Adrenal gland (tissue), 5 donors: ENCODE results near the gene TNC.

Source experiments
- POLR2A ChIP-seq, 2 donors: fragments of 450-650 bp; IDR thresholded peaks; one replicate each; pipeline ENCODE4 v1.6.1; 2017; ENCODE audit warnings: antibody characterized with exemption in 2 of 2, mild to moderate bottlenecking in 2 of 2, moderate library complexity in 1 of 2
- TF ChIP-seq, protein P1 (sequence below), 6 experiments: fragments of 450-650 bp in 4 of 6; fragments of 200-600 bp in 2 of 6; sonication (generic) in 1 of 6; IDR thresholded peaks; 1 replicate in 5 of 6; 2 replicates in 1 of 6; pipeline versions ENCODE4 v1.5.1 to v1.8.0; 2016 to 2021; ENCODE audit warnings: antibody characterized with exemption in 6 of 6, mild to moderate bottlenecking in 2 of 6, moderate library complexity in 1 of 6
- donor health status: DM: no; HTN: no; CAD: no.

DNA sequence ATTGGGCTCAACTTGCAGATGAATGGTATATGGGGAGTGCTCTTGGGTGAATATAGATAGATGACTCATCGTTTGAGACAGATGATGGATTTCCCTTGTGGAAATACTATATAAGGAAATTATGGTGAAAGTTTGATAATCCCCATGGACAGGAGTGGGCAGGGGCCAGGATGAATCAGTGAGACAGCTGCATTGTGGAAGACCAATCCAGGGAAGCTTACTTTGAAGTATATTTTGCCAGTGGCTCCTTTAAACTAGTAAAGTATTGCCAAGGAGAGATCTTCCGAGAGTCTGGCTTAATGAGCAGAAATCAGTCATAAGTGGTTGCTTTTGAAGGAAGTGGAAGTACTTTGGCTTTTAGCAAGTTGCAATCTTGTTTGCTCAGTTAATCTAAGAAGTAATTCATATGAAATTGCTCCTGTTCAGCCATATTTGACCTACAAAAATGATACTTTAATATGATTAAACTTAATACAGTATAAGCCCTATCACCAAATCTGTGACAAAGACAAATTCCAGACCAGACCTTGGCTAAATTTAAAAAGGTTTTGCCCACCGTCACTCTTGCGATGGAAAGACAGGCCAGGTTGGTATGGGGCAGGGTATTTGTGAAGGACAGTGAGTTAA lies 9.3 kb upstream of the TNC start:
- TF ChIP-seq, protein P1, sequence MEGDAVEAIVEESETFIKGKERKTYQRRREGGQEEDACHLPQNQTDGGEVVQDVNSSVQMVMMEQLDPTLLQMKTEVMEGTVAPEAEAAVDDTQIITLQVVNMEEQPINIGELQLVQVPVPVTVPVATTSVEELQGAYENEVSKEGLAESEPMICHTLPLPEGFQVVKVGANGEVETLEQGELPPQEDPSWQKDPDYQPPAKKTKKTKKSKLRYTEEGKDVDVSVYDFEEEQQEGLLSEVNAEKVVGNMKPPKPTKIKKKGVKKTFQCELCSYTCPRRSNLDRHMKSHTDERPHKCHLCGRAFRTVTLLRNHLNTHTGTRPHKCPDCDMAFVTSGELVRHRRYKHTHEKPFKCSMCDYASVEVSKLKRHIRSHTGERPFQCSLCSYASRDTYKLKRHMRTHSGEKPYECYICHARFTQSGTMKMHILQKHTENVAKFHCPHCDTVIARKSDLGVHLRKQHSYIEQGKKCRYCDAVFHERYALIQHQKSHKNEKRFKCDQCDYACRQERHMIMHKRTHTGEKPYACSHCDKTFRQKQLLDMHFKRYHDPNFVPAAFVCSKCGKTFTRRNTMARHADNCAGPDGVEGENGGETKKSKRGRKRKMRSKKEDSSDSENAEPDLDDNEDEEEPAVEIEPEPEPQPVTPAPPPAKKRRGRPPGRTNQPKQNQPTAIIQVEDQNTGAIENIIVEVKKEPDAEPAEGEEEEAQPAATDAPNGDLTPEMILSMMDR (IDR thresholded peaks at IDR 0.05), result no peak
- TF ChIP-seq POLR2A (IDR thresholded peaks at IDR 0.05), result no peak
